MM.1S (cell line): Measurements from ENCODE around the gene CCDC8.

Experiments
- DNase-seq: peaks from one replicate; pipeline ENCODE4 v3.0.0-alpha.2; 2015
- H2AFZ ChIP-seq: fragments of 300-600 bp; sonication (generic); 2 replicates; pipeline ENCODE4 v1.6.0; 2016; ENCODE audit warnings: antibody characterized with exemption, low read length
- H3F3A ChIP-seq: fragments of 300-600 bp; sonication (generic); 2 replicates; pipeline ENCODE4 v1.6.1; 2016; ENCODE audit warnings: mild to moderate bottlenecking, antibody characterized with exemption, low read length, moderate library complexity, mixed read lengths; ENCODE audit not compliant: insufficient read depth
- H3K27ac ChIP-seq: fragments of 300-600 bp; sonication (generic); 2 replicates; pipeline ENCODE4 v1.5.1; 2016; ENCODE audit warnings: mild to moderate bottlenecking, low read length
- H3K27me3 ChIP-seq: fragments of 300-600 bp; sonication (generic); replicated peaks from 2 replicates; pipeline ENCODE4 v1.6.0; 2016; ENCODE audit warnings: low read length; ENCODE audit not compliant: insufficient read depth
- H3K36me3 ChIP-seq: fragments of 300-600 bp; sonication (generic); replicated peaks from 2 replicates; pipeline ENCODE4 v1.6.1; 2016; ENCODE audit warnings: mild to moderate bottlenecking, low read length, mixed read lengths; ENCODE audit not compliant: insufficient read depth
- H3K4me1 ChIP-seq: fragments of 300-600 bp; sonication (generic); 2 replicates; pipeline ENCODE4 v1.6.1; 2016; ENCODE audit warnings: low read length, mixed read lengths
- H3K4me2 ChIP-seq: fragments of 300-600 bp; sonication (generic); 2 replicates; pipeline ENCODE4 v1.6.0; 2016; ENCODE audit warnings: low read depth, low read length
- H3K4me3 ChIP-seq: fragments of 300-600 bp; sonication (generic); 2 replicates; pipeline ENCODE4 v1.5.1; 2016; ENCODE audit warnings: low read length, mixed read lengths
- H3K79me2 ChIP-seq: fragments of 300-600 bp; sonication (generic); 2 replicates; pipeline ENCODE4 v1.6.1; 2016; ENCODE audit warnings: mixed run types, low read length, mixed read lengths
- H3K9ac ChIP-seq: fragments of 300-600 bp; sonication (generic); 2 replicates; pipeline ENCODE4 v1.6.1; 2016; ENCODE audit warnings: low read length, mixed read lengths
- H3K9me2 ChIP-seq: fragments of 300-600 bp; sonication (generic); replicated peaks from 2 replicates; pipeline ENCODE4 v1.6.1; 2016; ENCODE audit warnings: mild to moderate bottlenecking, low read length, mixed read lengths; ENCODE audit not compliant: insufficient read depth
- H3K9me3 ChIP-seq: fragments of 300-600 bp; sonication (generic); replicated peaks from 2 replicates; pipeline ENCODE4 v1.6.1; 2016; ENCODE audit warnings: mild to moderate bottlenecking, low read length, mixed read lengths; ENCODE audit not compliant: insufficient read depth
- H4K20me1 ChIP-seq: fragments of 300-600 bp; sonication (generic); 2 replicates; pipeline ENCODE4 v1.6.1; 2016; ENCODE audit warnings: mild to moderate bottlenecking, low read length, moderate library complexity, mixed read lengths; ENCODE audit not compliant: insufficient read depth
- EZH2 ChIP-seq: fragments of 300-600 bp; sonication (generic); optimal IDR thresholded peaks from 2 replicates; pipeline ENCODE3; 2017; ENCODE audit warnings: low read depth, mild to moderate bottlenecking, antibody characterized with exemption, low read length, mixed read lengths
- EZH2phosphoT487 ChIP-seq: fragments of 300-600 bp; sonication (generic); IDR thresholded peaks from 2 replicates; pipeline ENCODE4 v1.6.1; 2018; ENCODE audit warnings: antibody characterized with exemption, low read length
- TF ChIP-seq, protein P1 (sequence below): fragments of 300-600 bp; sonication (generic); IDR thresholded peaks from 2 replicates; pipeline ENCODE4 v1.5.1; 2016; ENCODE audit warnings: antibody characterized with exemption, low read length, mixed read lengths

Gene CCDC8

DNA sequence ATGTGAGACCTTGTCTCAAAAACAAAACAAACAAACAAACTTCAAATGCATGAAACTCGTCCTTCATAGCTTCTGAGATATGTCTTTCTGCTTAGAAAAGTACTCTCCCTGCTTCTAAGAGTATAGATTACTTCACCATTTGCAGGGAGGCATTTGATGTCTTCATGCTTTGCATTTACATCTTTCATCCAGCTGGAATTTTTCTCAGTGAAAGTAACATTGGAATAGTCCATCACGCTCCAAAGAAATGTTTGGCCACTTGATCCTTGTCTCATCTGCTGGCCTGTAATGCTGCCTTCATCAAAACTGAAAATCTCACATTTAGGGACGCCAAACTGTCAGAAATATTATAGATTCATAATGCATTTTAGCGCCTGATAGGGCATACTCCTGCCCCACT lies 38.8 kb upstream of the CCDC8 start:
- Histone ChIP-seq H3K9me3 (no peaks in the 10 kb centered on the region), H4K20me1 (no peaks in the 10 kb centered on the region), H3K4me2 (no peak overlapping the region), H3K4me1 (no peaks in the 10 kb centered on the region), H3K27ac (no peak overlapping the region), H3K36me3 (no peaks in the 10 kb centered on the region), H2AFZ (no peak overlapping the region), H3F3A (no peaks in the 10 kb centered on the region), H3K4me3 (no peak overlapping the region), H3K27me3 (peaks cover 79% of the 10 kb centered on the region), H3K79me2 (no peaks in the 10 kb centered on the region), H3K9me2 (no peaks in the 10 kb centered on the region), H3K9ac (no peak overlapping the region)
- no peak for DNase-seq
- TF ChIP-seq EZH2phosphoT487 (no peak), EZH2 (no peak)
- TF ChIP-seq, protein P1, sequence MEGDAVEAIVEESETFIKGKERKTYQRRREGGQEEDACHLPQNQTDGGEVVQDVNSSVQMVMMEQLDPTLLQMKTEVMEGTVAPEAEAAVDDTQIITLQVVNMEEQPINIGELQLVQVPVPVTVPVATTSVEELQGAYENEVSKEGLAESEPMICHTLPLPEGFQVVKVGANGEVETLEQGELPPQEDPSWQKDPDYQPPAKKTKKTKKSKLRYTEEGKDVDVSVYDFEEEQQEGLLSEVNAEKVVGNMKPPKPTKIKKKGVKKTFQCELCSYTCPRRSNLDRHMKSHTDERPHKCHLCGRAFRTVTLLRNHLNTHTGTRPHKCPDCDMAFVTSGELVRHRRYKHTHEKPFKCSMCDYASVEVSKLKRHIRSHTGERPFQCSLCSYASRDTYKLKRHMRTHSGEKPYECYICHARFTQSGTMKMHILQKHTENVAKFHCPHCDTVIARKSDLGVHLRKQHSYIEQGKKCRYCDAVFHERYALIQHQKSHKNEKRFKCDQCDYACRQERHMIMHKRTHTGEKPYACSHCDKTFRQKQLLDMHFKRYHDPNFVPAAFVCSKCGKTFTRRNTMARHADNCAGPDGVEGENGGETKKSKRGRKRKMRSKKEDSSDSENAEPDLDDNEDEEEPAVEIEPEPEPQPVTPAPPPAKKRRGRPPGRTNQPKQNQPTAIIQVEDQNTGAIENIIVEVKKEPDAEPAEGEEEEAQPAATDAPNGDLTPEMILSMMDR = no peak

DNA sequence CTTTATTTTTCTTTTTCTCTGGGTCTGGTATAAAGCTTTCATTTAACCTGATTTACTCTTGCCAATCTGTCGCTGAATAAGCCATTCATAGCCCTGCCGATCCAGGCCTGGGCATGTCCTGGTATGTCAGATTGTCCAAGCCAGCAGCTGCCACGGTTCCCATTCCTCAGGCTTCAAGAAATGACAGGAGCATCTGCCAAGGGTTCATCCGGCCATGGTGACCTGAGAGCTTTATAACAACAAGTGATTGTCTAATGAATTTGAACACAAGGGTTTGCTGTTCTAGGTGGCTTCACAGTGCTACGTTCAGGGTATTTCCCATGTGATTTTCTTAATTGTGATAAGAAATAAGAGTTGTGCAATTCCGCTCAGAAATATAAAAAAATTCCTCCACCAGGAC lies 38.0 kb upstream of the CCDC8 start:
- Histone ChIP-seq H3K4me3 (no peak overlapping the region), H3K9me3 (no peaks in the 10 kb centered on the region), H3K27me3 (peaks cover 80% of the 10 kb centered on the region), H3K36me3 (no peaks in the 10 kb centered on the region), H3F3A (no peaks in the 10 kb centered on the region), H3K4me2 (no peak overlapping the region), H4K20me1 (no peaks in the 10 kb centered on the region), H3K9ac (no peak overlapping the region), H2AFZ (no peak overlapping the region), H3K79me2 (no peaks in the 10 kb centered on the region), H3K4me1 (no peaks in the 10 kb centered on the region), H3K9me2 (no peaks in the 10 kb centered on the region), H3K27ac (no peak overlapping the region)
- no peak for DNase-seq
- TF ChIP-seq, protein P1 = no peak
- TF ChIP-seq EZH2phosphoT487 (no peak), EZH2 (no peak)

DNA sequence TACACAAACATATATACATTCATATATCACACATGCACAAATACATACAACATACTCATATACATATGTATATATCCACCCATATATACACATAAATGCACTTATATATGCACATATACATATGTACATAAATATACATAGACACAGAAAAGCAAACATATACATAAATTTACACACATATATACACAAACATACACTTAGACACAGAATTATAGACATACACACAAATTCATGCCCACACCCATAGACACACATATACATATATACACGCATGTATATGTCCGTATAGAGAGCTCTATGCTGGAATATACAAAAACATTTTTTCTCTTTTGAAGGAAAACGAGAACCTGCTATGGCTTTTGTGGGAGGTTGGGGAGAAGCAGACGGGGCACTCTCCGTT lies 37.4 kb upstream of the CCDC8 start:
- Histone ChIP-seq H4K20me1 (no peaks in the 10 kb centered on the region), H3F3A (no peaks in the 10 kb centered on the region), H3K9me2 (no peaks in the 10 kb centered on the region), H3K4me1 (no peaks in the 10 kb centered on the region), H3K36me3 (no peaks in the 10 kb centered on the region), H3K4me2 (no peak overlapping the region), H2AFZ (no peak overlapping the region), H3K9me3 (no peaks in the 10 kb centered on the region), H3K79me2 (no peaks in the 10 kb centered on the region), H3K27ac (no peak overlapping the region), H3K4me3 (no peak overlapping the region), H3K9ac (no peak overlapping the region), H3K27me3 (peaks cover 80% of the 10 kb centered on the region)
- TF ChIP-seq EZH2phosphoT487 (no peak), EZH2 (no peak)
- TF ChIP-seq, protein P1 = no peak
- DNase-seq = no peak
